Mononuclear cell (primary cell): ENCODE data around the gene CCDC190. TPM values are rescaled to one million over a fixed set of nuclear protein-coding genes. Genes with fewer than 3 reads are reported as not detected.

ENCODE experiments used
- H3K27me3 ChIP-seq: 2 replicates; pipeline ENCODE4 v1.6.0; 2011; ENCODE audit warnings: low read length, control low read depth; ENCODE audit not compliant: insufficient read depth
- H3K4me1 ChIP-seq: 2 replicates; pipeline ENCODE4 v1.5.1; 2011; ENCODE audit warnings: mild to moderate bottlenecking, low read length, control low read depth; ENCODE audit not compliant: insufficient read depth
- H3K4me3 ChIP-seq: 2 replicates; pipeline ENCODE4 v1.5.1; 2011; ENCODE audit warnings: mild to moderate bottlenecking, low read length, moderate library complexity
- H3K9me3 ChIP-seq: 2 replicates; pipeline ENCODE4 v1.5.1; 2011; ENCODE audit warnings: low read depth, mild to moderate bottlenecking, control low read depth, low read length
- total RNA-seq: library from RNA; depleted of rRNA; stranded (reverse); fragments of >200 nt; gene quantifications from one replicate; pipeline ENCODE4 v1.2.3, GENCODE V29; 2012

Gene CCDC190, protein sequence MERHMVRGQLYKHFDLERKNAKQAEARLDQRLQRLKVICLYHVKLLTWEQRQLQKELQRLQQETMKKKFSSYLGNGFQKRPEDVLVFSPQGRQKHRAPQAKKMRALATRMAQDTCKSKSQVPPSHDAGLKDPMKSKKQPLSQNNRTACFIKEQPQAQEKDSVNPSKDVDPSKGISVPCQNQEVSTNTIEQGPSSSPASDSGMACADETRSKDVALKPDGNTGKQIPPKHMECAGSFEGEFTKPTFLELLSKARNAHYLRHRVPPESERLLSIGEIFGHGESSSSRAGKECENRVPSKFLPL
- total RNA-seq = not detected

DNA sequence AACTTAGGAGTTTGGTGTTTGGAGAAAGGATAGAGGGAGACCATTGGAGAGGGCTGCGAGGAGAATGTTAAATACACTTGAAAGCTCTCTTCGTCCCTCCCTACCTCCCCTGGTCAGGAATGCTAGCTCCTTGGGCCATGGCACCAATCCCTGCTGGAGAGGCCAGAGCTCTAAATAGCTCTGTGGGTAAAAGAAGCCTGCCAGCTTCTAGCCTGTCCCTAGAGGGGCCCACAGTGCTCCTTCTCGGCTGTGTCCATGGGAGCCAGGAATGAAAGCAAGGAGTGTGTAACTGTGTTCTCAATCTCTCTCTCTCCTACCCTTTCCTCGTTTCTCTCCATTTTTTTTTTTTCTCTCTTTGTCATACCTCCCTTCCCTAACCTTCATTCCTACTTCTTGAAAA is at the start of gene CCDC190:
Gene CCDC190 (minus strand): TSS at position 75 of the 400 bp plus-strand sequence. CDS start 1,529 bp downstream, outside the sequence.
- H3K9me3 ChIP-seq = no peaks in the 10 kb centered on the region
- H3K4me3 ChIP-seq = no peak within 1 kb of the TSS
- peaks cover 6% of the 10 kb centered on the region for H3K27me3 ChIP-seq
- no peaks in the 10 kb centered on the region for H3K4me1 ChIP-seq

DNA sequence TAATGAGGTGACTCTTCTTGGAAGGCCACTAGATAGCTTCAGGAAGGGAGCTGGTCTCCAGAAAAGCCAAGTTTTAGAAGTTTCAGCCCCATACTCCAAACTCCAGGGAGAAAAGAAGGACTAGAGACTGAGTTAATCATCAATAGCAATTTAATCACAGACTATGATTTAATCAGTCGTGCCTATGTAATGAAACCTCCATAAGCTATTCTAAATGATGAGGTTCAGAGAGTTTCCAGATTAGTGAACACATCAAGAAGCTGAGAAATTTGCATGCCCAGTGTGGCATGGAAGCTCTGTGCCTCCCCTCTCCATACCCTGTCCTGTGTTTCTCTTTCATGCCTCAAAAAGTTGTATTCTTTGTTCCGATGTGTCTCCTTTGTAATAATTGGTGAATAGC is 49.2 kb upstream of the CCDC190 start:
- Histone ChIP-seq H3K4me1 (no peaks in the 10 kb centered on the region), H3K27me3 (peaks cover 2% of the 10 kb centered on the region), H3K4me3 (no peak overlapping the region), H3K9me3 (peaks cover 5% of the 10 kb centered on the region)

DNA sequence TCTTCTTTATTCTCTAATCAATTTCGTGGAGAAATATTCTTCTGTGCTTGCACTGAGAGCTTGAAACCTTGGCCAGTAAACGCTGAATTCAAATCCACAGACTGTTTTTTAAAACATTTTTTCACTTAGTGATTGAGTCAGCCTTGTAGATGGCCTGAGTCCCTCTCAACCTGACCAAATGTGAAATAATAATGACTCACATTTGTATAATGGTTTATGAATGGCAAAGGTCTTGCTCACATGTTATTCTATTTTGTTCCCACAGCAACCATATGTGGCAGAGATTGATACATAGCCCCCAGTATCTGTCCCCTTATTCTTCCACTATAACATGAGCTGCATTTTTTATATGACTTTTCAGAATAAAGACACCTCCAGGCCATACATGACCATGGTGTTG is 47.8 kb upstream of the CCDC190 start:
- H3K9me3 ChIP-seq = peaks cover 5% of the 10 kb centered on the region
- no peaks in the 10 kb centered on the region for H3K4me1 ChIP-seq
- H3K4me3 ChIP-seq = no peak overlapping the region
- H3K27me3 ChIP-seq = peaks cover 2% of the 10 kb centered on the region

DNA sequence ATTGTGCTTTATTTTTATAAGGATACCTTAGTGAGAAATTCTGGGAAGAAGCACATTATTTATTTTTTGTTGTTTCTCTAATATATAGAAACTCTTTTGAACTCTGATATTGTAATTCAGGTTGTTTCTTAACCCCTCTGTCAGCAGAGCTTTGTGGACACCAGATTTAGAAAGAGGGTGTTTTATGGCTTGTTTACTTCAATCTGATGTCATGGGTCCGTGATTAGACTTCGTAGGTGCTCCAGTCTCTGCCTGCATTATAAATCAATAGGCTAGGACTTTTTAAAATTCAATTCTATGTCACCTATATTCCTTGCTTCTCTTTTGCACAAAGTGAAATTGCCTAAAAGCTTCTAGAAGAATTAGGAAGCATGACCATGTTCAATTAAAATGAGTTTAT is 47.3 kb upstream of the CCDC190 start:
- peaks cover 2% of the 10 kb centered on the region for H3K27me3 ChIP-seq

DNA sequence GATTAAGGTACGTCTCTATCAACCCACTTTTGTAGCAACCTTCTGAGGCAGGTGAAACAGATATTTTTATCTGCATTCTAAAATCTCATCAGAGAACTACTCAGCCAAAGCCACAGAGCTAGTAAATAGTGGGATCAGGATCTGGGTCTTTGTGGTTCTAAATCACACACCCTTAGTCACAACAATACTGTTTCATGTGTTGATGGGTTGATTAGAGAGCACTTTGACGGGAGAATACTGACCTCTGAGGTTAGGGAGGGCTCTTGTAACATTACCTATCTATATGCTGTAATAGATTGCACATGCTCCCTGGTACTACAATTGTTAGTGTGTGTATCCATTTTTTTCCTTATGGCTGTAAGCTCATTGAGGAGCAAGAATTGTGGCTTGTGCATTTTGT is 45.5 kb upstream of the CCDC190 start:
- H3K9me3 ChIP-seq = no peaks in the 10 kb centered on the region
- H3K4me1 ChIP-seq = no peaks in the 10 kb centered on the region
- H3K4me3 ChIP-seq = no peak overlapping the region
- peaks cover 4% of the 10 kb centered on the region for H3K27me3 ChIP-seq

More for the DNA sequence above, 47.3 kb upstream of the CCDC190 start:
- H3K4me3 ChIP-seq = no peak overlapping the region
- no peaks in the 10 kb centered on the region for H3K4me1 ChIP-seq
- peaks cover 5% of the 10 kb centered on the region for H3K9me3 ChIP-seq

DNA sequence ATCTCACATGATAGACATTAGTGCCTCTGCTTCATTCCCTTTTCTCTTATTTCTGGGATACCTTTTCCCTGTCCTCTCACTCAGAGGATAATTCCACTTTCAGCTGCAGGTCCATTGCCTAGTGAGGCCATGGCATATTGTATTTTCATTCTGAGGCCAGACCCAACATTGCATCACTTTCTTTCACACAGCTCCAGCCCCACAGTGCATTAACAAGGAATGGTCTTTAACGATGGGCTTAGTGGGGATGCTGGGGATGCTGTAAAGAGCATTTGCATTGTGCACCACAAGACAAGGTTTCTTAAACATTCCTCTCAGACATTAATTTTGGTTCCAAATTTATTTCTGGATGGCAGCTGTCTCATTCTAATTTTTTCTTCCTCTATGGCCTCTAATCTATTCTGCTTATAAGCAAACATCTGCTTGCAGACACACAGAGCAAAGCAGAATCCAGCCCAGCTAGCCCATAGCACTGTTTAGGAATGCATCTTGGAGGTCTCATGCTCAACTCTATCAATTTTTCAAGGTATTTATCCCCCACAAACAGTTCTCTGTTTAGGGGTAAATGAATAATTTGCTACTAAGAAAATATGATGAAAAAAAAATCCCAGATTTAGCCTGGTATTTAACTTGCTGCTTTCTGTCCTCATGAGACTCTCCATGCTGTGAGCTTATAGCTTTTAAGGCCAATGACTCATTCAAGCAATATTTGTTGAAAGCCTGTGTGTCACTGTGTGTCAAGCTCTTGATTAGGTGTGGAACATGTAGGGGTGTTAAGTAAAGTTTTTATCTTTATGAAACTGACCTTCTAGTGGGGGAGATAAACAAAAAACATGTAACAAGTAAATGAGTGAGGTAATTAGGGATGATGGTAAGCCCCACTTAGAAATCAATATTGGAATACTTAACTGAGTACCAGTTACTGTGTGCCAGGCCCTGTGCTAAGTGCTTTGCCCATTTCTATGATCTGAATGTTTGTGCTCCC is 44.5 kb upstream of the CCDC190 start:
- Histone ChIP-seq H3K27me3 (peaks cover 6% of the 10 kb centered on the region), H3K4me3 (no peak overlapping the region), H3K4me1 (no peaks in the 10 kb centered on the region), H3K9me3 (no peaks in the 10 kb centered on the region)

DNA sequence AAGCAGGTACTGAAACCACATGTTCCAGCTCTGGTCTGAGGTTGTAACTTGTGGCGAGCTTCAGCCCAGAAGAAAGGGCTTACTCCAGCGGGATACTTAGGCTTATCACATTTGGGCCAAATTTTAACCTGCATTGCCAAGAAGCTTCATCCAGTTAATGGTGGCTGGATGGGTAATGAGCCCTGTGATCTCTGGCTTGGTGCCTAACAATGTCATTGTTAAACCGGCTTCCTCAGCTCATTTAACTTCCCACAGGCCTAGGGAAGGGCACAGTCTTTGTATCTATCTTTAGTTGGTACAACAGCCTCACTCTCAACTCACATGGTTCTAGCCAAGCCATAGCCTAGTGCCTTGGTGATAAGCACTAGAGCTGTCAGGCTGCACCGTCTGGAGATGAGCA is 43.6 kb upstream of the CCDC190 start:
- no peaks in the 10 kb centered on the region for H3K9me3 ChIP-seq
- no peak overlapping the region for H3K4me3 ChIP-seq
- H3K27me3 ChIP-seq = peaks cover 6% of the 10 kb centered on the region
- H3K4me1 ChIP-seq = no peaks in the 10 kb centered on the region

DNA sequence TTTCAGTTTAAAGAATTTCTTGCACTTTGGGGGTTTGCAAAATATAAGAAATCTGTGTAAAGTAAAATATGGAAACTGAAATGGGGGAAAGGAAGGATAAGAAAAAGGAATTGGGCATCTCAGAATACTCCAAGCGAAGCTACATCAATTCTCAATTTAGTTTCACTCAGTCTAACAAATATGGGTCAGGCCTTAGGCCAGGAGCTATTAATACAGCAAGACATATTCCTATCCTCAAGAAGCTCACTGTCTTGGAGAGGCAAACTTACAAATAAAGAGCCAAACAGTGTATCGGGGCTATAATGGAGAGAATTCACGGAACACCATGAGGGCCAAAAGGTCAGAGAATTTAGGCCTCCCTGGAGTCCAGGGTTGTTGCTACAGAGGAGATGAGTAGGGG is 43.0 kb upstream of the CCDC190 start:
- Histone ChIP-seq H3K4me3 (no peak overlapping the region), H3K9me3 (no peaks in the 10 kb centered on the region), H3K4me1 (no peaks in the 10 kb centered on the region)

DNA sequence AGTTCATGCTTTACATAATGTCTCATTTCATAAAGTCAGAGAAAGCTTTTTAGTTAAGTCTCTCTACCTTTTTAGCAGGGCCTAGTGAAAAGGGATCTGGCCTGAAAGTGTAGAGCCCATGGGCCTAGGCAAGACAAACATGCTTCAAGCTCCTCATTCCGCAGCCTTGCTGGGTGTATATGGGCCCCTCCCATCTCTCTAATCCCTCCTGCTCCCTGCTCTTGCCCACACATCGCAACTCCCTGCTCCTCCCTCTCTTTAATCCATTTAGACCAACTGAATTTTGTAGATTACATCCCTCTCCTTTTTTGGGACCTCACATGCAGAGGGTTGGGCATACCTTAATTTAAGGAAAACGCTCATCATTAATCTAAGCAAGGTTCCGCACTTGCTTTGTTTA is 42.3 kb upstream of the CCDC190 start:
- no peak overlapping the region for H3K4me3 ChIP-seq
- H3K27me3 ChIP-seq = peaks cover 4% of the 10 kb centered on the region
- no peaks in the 10 kb centered on the region for H3K4me1 ChIP-seq
- no peaks in the 10 kb centered on the region for H3K9me3 ChIP-seq

More for the DNA sequence above, 43.0 kb upstream of the CCDC190 start:
- H3K27me3 ChIP-seq = peaks cover 6% of the 10 kb centered on the region

DNA sequence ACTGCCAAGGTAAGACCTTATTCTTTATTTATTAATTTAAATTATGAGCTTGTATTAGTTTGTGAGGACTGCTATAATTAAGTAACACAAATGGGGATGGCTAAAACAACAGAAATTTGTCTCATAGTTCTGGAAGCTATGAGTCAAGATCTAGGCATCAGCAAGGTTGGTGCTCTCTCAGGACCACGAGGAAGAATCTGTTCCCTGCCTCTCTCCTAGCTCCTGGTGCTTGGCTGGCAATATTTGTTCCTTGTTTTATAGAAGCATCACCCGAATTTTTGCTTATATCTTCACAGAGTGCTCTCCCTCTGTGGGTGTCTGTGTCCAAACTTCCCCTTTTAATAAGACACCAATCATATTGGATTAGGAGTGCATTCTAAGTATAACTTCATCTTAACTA is 41.4 kb upstream of the CCDC190 start:
- H3K4me1 ChIP-seq = no peaks in the 10 kb centered on the region
- peaks cover 4% of the 10 kb centered on the region for H3K27me3 ChIP-seq
- H3K9me3 ChIP-seq = no peaks in the 10 kb centered on the region
- no peak overlapping the region for H3K4me3 ChIP-seq

DNA sequence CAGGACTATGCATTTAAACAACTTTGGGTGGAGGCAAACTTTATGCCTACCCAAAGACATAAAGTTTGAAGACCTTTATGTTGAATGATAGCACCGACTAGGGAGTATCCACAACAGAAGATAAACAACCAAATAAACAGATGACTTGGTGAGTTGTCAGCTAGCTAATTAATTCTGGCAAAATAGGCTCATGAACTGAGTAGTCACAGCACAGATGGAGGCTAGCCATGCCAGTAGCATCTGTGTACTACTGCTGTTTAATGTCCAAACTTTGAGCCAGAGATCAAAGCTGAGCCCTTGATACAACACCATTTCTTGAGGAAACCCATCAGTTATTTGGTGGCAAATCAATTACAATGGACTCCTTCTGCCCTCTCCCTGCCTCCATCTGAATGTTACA is 40.3 kb upstream of the CCDC190 start:
- H3K4me1 ChIP-seq = no peaks in the 10 kb centered on the region
- H3K27me3 ChIP-seq = peaks cover 4% of the 10 kb centered on the region
- no peaks in the 10 kb centered on the region for H3K9me3 ChIP-seq
- H3K4me3 ChIP-seq = no peak overlapping the region

DNA sequence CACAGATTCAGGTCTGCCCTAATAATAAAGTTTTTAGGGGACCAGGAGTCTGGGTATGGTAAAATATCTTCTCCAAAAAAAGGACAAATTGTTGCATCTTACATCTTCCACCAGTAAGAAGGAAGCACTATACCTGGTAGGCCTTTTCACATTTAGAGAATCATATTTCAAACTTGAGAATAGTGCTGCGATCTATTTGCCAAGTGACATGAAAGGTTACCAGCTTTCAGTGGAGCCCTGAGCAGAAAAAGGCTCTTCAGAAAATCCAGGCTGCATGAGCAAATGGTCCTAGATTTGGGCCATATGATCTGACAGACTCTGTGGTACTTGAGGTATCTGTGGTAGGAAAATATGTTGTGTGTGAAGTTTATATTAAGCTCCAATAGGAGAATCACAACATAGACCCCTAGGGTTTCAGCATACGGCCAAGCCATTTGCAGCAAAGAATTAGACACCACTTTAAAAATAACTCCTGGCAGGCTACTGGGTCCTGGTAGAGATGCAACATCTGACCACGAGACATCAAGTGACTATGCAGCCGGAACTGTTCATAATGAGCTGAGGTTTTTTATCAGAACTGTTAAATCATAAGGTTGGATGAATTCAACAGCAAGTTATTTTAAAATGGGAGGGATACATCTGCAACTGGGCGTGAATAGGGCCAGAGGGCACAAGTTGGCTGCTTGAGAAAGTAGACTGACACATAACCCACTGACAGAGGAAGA is 38.6 kb upstream of the CCDC190 start:
- Histone ChIP-seq H3K4me1 (no peaks in the 10 kb centered on the region), H3K9me3 (no peaks in the 10 kb centered on the region), H3K27me3 (peaks cover 4% of the 10 kb centered on the region), H3K4me3 (no peak overlapping the region)

DNA sequence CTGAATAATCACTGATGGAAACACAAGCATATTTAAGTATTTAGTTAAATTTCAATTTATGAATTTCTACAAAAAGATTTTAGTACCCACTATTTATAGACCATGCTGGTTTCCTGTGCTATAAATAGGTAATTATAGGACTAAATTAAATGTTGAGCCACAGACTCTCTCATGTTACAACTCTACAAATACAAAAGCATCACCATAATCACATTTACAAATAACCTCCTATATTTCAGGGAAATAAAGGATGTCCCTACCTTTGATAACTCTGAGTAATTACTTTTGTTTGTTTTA is 32.6 kb upstream of the CCDC190 start:
- Histone ChIP-seq H3K9me3 (no peaks in the 10 kb centered on the region), H3K4me1 (peaks cover 21% of the 10 kb centered on the region), H3K4me3 (no peak overlapping the region), H3K27me3 (no peaks in the 10 kb centered on the region)

DNA sequence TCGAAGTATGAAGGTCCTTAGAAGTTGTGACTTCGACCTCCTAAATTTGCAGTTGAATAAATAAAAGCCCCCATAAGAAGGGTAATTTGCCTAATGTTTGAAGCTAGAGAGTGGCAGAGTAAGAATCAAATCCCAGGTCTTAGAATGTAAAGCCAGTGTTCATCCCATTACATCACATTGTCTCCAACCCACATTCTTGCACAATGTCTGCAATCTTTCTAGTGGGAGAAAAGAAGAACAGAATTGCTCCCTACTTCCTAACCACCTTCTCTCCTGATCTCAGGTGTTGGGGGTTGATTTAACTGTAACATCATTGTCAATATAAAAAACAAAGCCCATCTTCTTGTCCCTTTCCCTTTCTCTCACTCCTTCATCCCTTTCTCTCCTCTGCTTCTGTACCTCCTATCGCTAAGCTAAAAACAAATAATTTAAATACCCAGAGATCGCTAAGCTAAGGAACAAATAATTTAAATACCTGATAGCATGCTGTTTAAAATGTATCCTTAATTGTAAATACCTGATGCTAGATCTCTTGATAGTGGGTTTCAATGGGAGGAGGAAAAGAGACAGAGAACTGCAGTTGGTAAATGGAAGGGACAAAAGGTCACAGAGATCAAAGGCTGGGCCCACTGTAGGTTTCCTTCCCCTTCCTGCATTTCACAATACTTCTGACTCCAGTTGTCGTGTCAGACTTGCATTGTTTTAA is 32.1 kb upstream of the CCDC190 start:
- no peaks in the 10 kb centered on the region for H3K9me3 ChIP-seq
- no peak overlapping the region for H3K4me3 ChIP-seq
- H3K4me1 ChIP-seq = peaks cover 21% of the 10 kb centered on the region
- H3K27me3 ChIP-seq = no peaks in the 10 kb centered on the region
